Measurements from ENCODE around the gene RAB8A.
"Not testable (repeated sequence)": the region's sequence is repeated elsewhere in the genome, so short reads cannot be mapped to it uniquely, and the experiment has no call there.

Gene RAB8A

DNA sequence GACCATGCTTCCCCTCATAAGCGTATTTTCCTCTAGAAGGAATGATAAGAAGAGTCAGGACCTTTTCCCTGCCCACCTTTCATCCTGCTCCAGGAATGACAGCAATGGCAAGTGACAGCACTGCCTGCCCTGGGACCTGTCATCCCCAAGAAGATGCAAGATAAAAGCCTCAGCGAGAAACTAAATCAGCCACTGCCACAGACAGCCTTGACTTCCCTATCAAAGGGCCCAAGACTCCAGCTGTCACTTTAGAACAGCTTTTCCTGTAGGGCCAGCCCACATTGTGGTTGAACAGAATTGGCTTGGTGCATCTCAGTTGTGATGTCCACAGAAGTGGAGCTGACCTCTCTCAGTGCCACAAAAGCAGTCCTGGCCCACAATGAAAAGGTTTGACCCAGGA, 1.1 kb downstream of the RAB8A start:
- DNase-seq (ENCODE audit: low read depth, low spot score): no peak

DNA sequence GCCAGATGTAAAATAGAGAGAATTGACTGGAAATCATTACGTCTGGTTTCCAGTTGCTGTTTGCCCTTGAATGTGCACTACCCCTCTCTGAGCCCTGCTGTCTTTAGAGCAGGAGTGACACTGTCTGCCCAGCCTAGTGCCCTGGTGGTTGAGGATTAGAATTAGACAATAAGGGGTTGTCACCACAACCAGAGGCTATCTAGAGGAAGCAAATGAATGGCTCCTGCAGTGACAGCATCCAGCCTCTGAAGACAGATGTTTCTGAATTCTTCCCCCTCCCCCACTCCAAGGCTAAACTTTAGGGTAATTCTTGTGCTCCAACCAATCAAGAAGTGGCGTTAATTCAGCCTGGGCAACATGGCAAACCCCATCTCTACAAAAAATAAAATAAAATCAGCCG, 2.0 kb downstream of the RAB8A start:
- no peak for DNase-seq (ENCODE audit: low read depth, low spot score)

DNA sequence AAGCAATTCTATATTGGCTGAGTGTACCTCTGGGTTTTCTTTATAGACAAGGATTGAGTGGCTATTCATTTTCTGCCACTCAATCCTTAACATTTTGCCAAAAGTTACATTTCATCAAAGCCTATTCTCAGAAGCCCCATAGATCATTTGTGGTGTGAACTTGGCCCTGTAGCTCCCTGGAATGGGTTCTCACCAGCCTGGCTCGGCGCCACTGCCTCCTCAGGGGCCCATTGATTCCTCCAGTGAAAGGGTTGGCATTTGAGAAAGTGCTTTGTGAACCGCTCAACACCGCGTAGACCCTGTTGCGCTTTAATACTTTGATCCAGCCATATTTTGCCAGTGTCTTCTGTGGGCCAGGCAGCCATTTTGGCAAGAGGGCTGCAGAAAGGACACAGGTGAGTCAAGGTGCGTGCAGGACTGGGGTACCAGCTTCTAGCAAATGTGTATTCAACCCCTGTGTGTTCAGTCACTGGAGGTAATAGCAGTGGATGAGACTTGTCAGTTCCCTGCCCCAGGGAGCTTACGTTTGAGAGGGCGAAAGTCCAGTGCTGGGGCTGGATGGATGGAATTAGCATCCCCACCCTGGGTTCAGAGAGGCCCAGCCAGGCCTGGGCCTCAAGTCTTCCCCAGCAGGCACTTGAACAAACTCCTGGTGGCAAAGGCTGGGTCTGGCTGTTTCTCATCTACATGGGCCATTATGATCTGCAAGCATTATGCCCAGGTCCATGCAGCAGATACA, 3.8 kb downstream of the RAB8A start:
- DNase-seq (ENCODE audit: low read depth, low spot score): no peak

DNA sequence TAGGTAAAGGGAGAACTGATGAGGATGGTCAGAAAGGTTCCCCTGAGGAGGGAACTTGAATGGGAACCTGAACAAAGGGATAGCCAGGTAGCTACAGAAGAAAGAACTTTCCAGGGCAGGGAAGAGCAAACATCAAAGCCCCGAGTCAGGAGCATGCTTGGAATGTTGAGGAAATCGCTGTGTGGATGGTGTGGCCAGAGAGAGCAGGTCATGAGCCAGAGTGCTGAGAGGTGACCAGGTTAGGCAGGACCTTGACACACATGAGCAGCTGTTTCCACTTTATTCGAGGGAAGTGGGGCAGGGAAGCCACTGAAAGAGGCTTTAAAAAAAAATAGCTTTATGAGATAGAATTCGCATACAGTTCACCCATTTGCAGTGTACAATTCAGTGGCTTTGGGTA, 4.4 kb downstream of the RAB8A start:
- no peak for DNase-seq (ENCODE audit: low read depth, low spot score)

DNA sequence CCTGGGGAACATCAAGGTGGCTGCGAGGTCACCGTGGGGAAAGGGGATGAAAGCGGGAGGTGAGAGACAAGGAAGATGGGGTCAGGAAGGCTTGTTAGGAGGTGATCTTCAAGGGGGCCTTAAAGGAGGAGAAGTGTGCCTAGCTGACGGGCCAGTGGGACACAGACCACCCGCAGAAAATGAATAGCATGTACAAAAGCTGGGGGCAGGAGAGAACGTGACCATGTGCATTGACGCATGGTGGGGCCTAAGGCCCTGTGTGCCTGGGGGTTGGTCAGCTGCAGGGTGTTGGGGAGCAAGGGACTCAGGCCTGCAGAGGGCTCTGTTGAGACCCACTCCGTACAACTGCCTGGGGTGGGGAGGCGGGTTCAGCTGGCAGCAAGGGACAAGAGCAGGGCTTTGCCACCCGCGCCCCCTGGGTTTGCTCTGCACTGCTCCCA, 5.9 kb downstream of the RAB8A start:
- DNase-seq (ENCODE audit: low read depth, low spot score): no peak

DNA sequence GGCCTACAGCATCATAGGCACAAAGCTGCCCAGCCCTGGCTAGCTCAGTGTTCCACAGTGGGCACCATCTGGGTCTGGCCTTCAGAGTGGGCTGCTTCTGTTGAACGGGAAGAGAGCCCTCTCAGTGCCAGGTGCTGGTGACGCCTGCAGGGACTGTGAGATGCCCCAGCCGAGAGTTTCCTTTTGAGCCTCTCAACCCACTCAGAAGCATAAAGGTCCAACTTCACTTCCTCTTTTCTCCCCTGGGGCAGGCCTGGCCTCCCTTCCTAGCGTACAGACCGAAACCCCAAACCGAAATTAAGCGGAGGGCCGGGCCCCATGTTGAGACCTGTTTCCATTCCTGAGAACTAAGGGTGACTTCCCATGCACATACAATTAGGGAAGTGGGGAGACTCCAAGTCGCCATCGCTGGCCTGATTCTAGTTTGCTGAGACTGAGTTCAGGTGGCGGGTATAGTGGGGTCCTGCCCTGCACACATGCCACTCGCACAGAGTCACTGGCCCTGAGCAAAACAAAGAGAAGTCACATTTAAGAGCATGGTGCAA, 6.9 kb downstream of the RAB8A start:
- no peak for DNase-seq (ENCODE audit: low read depth, low spot score)

DNA sequence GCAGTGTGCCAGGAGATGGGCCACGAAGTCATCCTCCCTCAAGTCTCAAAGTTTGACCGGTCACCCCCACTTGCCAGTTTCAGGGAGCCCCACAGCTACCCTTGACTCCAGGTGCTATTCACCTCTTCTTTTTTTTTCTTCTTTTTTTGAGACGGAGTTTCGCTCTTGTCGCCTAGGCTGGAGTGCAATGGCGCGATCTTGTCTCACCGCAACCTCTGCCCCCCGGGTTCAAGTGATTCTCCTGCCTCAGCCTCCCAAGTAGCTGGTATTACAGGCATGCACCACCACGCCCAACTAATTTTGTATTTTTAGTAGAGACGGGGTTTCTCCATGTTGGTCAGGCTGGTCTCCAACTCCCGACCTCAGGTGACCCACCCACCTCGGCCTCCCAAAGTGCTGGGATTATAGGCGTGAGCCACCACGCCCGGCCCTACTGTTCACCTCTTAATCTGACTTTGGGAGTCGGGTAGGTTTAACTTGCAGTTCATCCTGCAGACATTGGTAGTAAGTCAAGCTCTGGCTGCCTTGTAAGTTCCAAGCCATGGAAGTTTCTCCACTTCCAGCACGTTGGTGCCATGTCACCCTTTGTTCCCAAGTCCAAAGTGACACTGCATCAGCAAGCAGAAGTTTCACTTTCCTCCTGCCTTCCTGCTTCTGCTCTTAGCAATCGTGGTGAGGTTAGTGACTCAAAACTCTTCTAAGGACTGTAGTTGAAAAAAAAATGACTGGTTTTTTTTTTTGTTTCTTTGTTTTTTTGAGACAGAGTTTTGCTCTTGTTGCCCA, 7.6 kb downstream of the RAB8A start:
- not testable (repeated sequence) for DNase-seq (ENCODE audit: low read depth, low spot score)

DNA sequence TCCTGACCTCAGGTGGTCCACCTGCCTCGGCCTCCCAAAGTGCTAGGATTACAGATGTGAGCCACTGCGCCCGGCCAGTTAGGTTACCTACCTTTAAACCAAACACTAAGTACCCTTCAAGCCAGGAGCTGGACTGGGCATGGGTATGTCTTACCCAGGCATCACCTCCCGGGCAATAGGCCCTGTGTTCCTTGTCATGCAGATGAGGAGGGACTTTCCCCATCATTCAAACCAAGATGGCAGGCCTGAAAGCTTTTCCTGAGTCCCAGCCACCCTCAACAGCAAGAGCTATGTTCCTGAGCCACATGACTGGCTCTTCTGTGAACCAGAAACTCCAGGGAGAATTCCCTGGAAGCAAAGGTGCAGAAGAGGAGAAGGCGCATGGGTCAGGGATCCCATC, 9.5 kb downstream of the RAB8A start:
- DNase-seq (ENCODE audit: low read depth, low spot score): no peak

DNA sequence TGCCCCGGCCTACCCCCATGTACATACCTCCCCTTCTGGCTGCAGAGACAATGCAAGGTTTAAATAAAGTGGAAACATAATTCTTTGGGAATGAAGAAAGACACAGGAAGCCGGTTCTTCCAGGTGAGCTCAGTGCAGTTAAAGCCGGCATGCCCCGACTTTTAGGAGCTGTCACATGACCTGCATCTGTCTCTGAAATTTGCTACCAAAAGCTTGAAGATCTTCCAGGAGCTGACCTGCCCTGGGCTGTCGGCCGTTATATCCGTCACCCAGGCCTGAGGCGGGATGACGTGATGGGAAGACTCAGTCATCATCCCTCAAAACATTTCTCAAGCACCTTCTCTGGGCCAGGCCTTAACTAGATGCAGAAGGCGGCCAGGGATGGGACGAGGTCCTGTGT, 10.3 kb downstream of the RAB8A start:
- DNase-seq (ENCODE audit: low read depth, low spot score): no peak

DNA sequence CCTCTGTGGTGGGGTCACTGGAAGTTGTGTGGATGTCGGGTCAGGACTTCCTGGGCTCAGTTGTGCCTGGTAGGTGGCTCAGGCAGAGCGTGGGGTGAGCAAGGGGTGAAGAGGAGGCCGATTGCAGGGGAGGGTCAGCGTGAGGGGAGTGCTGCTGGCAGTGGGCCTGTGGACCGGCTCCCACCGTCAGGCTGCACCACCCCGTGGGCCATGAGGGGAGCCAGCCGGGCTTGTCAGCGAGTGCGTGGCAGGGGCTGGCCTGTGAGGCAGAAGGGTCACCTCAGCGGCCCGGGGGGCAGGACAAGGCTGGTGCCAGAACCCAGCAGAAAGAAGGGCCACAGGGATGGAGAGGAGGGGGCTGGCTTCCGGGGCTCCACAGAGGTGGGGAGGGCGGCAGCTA, 13.3 kb downstream of the RAB8A start:
- DNase-seq (ENCODE audit: low read depth, low spot score): no peak

DNA sequence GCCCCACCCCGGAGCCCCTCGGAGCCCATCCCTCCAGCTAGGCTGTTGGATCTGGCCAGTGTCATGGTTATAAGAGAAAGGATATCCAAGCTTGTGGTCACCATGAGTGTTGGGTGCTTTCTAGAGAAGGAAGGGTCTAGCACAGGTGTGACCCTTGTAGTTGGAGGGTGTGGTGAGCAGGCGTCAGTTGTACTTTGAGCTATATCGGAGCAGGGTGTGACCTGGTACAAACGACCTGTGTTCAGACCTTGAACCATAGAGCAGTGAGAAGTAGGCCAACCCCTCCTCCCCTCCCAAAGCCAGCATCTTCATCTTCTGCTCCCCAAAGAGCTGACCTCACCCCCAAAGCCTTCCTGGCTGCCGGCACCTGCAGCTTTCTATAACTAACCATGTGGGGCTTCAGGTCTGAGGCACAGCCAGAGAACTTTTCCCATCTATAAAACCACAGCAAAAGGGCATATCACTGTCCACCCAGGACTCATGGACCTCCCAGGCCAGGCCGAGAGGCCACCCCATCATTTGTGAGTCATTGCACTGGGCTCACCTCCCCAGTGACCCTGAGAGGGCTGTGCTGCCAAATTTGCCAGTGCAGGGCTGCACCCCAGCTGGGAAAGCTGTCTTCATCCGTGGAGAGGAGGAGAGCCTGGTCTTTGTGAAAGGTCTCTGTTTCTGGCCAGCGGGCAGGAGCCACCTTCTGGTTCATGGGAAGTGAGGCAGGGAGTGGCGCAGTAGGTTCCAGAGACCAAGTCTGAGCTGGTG, 14.2 kb downstream of the RAB8A start:
- DNase-seq (ENCODE audit: low read depth, low spot score): no peak

DNA sequence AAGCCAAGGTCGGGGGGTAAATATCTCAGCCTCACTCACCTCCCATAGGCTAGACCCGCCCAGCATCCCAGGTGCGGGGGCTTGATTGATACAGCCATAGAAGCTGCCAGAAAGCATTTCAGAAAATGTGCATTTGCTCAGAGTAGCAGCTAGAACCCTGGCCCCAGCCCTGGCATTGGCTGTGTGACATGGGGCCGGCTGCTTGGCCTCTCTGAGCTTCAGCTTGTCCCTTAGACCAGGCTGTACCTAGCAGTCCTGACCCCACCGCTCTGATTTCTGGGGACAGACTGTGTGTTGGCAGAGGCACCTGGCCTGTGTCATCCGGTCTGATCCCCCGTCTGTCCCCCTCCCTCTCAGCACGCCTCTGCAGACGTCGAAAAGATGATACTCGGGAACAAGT, 15.4 kb downstream of the RAB8A start:
- DNase-seq (ENCODE audit: low read depth, low spot score): no peak

DNA sequence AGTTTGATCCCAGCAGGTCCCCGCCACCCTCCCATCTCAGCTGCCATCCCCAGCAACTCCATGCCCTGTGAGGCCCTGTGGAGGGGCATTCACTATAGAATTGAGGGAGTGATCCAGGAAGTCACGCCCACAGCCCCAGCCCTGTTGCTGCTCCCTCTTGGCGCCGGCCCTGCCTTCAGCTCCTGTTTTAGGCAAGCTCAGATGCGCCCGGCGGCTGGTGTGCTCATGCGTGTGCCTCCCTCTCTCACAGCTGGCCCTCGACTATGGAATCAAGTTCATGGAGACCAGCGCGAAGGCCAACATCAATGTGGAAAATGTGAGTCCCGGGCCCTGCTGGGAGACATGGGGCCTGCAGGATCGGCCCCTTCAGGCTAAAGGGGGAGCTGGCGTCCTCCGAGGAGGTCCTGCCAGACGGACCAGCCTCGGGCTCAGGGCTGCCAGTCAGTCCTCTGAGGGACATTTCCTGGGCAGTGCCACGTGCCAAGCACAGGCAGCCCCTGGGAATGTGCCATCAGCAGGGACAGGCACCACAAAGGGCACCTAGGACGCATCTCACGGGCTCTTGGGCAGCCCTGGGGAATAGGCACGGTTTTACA, 16.2 kb downstream of the RAB8A start:
- DNase-seq (ENCODE audit: low read depth, low spot score): no peak

DNA sequence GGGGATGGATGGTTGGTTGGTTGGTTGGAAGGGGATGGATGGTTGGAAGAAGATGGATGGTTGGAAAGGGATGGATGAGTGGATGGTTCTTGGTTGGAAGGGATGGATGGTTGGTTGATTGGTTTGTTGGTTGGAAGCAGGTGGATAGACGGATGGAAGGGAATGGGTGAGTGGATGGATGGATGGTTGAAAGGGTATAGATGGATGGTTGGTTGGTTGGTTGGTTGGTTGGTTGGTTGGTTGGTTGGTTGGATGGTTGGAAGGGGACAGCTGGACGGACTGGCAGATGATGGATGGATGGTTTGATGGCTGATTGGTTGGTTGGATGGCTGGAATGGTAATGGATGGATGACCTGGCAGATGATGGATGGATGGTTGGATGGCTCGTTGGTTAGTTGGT, 20.0 kb downstream of the RAB8A start:
- DNase-seq (ENCODE audit: low read depth, low spot score): no peak

DNA sequence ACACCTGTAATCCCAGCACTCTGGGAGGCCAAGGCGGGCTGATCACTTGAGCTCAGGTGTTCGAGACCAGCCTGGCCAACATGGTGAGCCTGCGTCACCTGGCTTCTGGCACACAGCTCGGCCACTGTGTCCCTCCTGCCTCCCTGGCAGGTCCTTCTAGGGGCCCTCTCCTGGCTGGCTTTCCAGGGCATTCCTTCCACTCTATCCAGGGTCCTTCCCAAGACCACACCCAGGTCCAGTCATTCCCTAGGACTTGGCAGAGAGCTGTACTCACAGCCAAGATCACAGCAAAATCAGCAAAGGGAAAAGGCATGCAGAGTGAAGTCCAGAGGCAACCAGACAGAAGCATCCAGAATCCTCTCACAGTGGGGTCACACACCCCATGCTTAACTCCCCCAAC, 22.1 kb downstream of the RAB8A start:
- no peak for DNase-seq (ENCODE audit: low read depth, low spot score)

DNA sequence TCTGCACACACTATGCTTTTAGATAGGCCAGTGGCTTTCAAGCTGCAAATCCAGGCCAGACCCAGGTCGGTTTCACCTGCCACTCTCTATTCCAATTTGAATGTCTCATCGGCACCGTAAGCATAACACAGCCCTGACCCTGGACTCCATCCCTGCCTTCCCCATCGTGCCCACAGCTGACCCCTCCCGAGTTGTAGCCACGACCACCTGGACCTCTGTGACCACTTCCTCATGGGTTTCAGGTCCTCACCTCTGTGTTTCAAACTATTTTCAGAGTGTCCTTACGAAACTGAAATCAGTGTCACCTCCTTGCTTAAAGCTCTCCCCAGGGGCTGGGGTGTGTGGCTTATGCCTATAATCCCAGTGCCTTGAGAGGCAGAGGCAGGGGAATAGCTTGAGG, 22.8 kb downstream of the RAB8A start:
- DNase-seq (ENCODE audit: low read depth, low spot score): no peak

DNA sequence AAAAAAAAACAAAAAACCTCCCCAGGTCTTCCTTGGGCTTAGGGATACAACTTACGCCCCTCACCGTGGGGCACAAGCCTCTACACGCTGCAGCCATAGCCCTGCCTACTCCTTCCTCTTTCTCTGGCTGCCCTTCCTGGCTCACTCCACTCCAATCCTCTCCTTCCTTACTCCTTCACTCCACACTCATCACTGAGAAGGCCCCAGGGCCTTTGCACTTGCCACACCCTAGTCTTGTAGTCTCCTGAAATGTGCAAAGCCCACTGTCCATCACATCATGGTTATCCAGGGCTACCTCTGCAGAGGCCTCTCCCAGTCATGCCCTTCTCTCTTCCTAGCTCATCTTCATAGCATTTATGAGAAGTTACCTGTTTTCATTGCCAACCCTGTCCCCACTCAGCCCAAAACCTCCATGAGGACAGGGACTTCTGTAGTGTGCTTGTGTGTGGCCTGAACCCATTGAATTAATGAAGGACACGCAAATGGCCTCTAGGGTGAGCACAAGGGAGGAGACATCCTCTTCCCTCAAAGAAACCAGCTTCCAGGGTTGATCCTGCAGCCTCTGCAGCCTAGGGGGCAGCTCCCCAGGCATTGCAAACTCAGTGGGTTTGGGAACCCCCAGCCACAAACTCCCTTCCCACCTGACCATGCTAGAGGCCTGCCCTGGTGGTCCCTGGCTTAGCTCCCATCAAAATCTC, 23.9 kb downstream of the RAB8A start:
- DNase-seq (ENCODE audit: low read depth, low spot score): no peak

DNA sequence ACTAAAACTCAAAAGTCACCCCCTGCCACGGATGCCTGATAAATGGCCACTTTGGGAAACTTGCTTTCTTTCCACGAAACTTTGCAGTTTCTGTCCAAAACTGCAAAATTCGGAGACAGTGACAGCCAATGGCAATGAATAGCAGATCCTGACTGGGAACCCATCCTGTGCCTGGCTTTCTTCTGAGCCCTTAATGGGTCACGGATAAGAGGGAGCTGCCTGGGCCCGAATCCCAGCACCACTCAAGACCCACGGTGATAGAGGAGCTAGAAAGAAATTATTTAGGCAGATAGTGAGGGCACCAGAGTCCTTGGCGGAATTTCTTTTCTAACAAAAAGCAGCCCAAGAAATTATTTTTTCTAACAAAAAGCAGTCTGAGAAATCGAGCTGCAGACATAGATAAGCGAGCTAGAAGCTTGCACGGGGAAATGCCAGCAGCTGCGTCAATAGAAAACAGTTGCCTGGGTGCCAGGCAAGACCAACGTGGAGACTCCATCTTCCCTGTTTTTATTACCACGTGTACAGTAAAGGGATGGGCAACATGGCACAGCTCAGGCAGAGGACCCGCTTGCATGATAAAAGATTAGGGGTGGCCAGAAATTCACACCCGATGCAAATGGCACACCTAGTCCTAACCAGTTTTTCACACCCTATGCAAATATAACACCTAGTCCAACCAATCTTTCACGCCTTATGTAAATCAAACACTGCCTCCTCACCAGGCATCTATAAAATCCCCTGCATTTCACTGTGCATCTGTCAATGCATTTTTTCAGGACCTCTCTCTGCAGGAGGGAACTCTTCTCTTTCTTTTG, 24.7 kb downstream of the RAB8A start:
- DNase-seq (ENCODE audit: low read depth, low spot score): no peak

DNA sequence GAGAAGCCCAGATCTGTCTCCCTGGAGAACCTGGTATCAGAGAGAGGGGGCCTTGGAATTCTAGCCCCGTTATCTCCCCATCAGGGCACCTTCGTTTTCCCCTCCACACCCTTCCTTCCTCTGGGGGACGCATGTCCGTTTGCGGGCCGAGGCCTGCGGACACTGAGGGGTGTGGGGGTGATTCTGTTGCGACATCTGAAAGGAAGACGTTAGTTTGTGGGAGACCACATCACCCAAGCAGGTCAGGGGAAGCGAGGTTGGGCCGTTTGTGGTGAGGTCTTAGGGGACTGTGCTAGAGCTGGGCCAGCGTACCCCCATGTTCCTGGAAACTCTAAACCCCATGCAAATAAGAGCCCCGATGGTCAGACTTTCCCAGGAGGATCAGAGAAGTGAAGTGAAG, 28.1 kb downstream of the RAB8A start:
- no peak for DNase-seq (ENCODE audit: low read depth, low spot score)

DNA sequence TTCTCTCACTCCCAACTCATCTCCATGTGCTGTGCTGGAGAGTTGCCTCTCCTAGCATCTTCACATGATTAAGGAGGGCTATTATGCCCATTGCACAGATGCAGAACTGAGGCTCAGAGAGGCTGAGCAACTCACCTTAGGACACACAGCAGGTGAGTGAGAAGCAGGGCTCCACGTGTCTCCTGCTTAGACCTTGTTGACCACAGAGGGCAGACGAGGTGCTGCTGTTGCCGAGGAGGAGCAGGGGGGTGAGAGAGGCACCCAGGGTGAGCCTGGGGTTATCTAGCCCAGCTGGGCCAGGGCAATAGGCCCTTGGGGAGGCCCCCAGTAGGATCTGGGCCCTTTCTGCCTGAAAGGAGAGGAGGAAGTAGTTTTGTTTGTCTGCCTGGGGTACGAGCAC, 29.4 kb downstream of the RAB8A start:
- DNase-seq (ENCODE audit: low read depth, low spot score): no peak

Measured in brain pericyte (primary cell).